Activated CD8-positive, alpha-beta memory T cell treated with anti-CD3 and anti-CD28 coated beads, Interleukin-2, amount 50 U/mL, for 1 hour (primary cell): ENCODE measurements around the gene RASA3.
"Not testable (repeated sequence)": the region's sequence is repeated elsewhere in the genome, so short reads cannot be mapped to it uniquely, and the experiment has no call there.

Experiments used
- DNase-seq: peaks from one replicate; pipeline ENCODE4 v3.0.0-alpha.2; 2020; ENCODE audit errors: extremely low read depth

RASA3 gene

GRCh38 chr13:114127473-114128347, 4.7 kb downstream of the RASA3 start:
- DNase-seq, result no peak

- no peak for DNase-seq
These were observed 5.5 kb downstream of the RASA3 start for GRCh38 chr13:114126789-114127472.

- DNase-seq, result not testable (repeated sequence)
These were observed 6.3 kb downstream of the RASA3 start for GRCh38 chr13:114126086-114126485.

GRCh38 chr13:114125589-114125988, 6.8 kb downstream of the RASA3 start:
- no peak for DNase-seq

- no peak for DNase-seq
These were observed 7.5 kb downstream of the RASA3 start for GRCh38 chr13:114124921-114125320.

GRCh38 chr13:114124431-114124830, 8.0 kb downstream of the RASA3 start:
- no peak for DNase-seq

GRCh38 chr13:114123876-114124275, 8.5 kb downstream of the RASA3 start:
- no peak for DNase-seq

- DNase-seq, result no peak
These were observed 9.0 kb downstream of the RASA3 start for GRCh38 chr13:114123448-114123847.

- DNase-seq, result no peak
These were observed 9.7 kb downstream of the RASA3 start for GRCh38 chr13:114122591-114123211.

GRCh38 chr13:114122127-114122511, 10.3 kb downstream of the RASA3 start:
- DNase-seq, result no peak

- DNase-seq, result no peak
These were observed 10.8 kb downstream of the RASA3 start for GRCh38 chr13:114121496-114122126.

GRCh38 chr13:114121031-114121430, 11.4 kb downstream of the RASA3 start:
- DNase-seq, result no peak

- DNase-seq, result no peak
These were observed 11.8 kb downstream of the RASA3 start for GRCh38 chr13:114120591-114121011.

- no peak for DNase-seq
These were observed 13.2 kb downstream of the RASA3 start for GRCh38 chr13:114119196-114119595.

- DNase-seq, result no peak
These were observed 13.8 kb downstream of the RASA3 start for GRCh38 chr13:114118511-114119123.

GRCh38 chr13:114118086-114118485, 14.3 kb downstream of the RASA3 start:
- no peak for DNase-seq

- not testable (repeated sequence) for DNase-seq
These were observed 15.0 kb downstream of the RASA3 start for GRCh38 chr13:114117341-114117874.

- no peak for DNase-seq
These were observed 15.7 kb downstream of the RASA3 start for GRCh38 chr13:114116734-114117133.

- DNase-seq, result no peak
These were observed 16.6 kb downstream of the RASA3 start for GRCh38 chr13:114115796-114116195.

GRCh38 chr13:114115191-114115671, 17.2 kb downstream of the RASA3 start:
- DNase-seq, result no peak

- not testable (repeated sequence) for DNase-seq
These were observed 17.8 kb downstream of the RASA3 start for GRCh38 chr13:114114666-114115065.
